CD14-positive monocyte (primary cell): ENCODE results near the gene INPP5E. TPM values are rescaled to one million over a fixed set of nuclear protein-coding genes. Genes with fewer than 3 reads are reported as not detected.

Experiments
- DNase-seq, 3 donors: peaks; one replicate each; pipeline ENCODE4 v3.0.0-alpha.2; 2011 to 2022
- H2AFZ ChIP-seq: 2 replicates; pipeline ENCODE4 v1.6.0; 2012; ENCODE audit warnings: mild to moderate bottlenecking, low read depth, low read length, inconsistent platforms; ENCODE audit not compliant: insufficient read depth, poor library complexity, severe bottlenecking
- H3K27ac ChIP-seq, 2 donors: 1 replicate in 1 of 2; 2 replicates in 1 of 2; pipeline ENCODE4 v1.5.1; 2012 to 2013; ENCODE audit warnings: low read length in 2 of 2, control low read depth in 1 of 2, inconsistent platforms in 1 of 2, low read depth in 1 of 2, mild to moderate bottlenecking in 1 of 2
- H3K27me3 ChIP-seq, 2 donors: one replicate each; pipeline versions ENCODE4 v1.6.0 to v1.6.1; 2011 to 2013; ENCODE audit warnings: low read length in 2 of 2; ENCODE audit not compliant: control insufficient read depth in 2 of 2, insufficient read depth in 2 of 2
- H3K36me3 ChIP-seq, 2 donors: replicated peaks in 1 of 2; 1 replicate in 1 of 2; 2 replicates in 1 of 2; pipeline versions ENCODE4 v1.5.1 to v1.6.1; 2012 to 2013; ENCODE audit warnings: low read length in 2 of 2, control low read depth in 1 of 2, inconsistent platforms in 1 of 2, mild to moderate bottlenecking in 1 of 2; ENCODE audit not compliant: insufficient read depth in 2 of 2, control insufficient read depth in 1 of 2
- H3K4me1 ChIP-seq, 2 donors: 1 replicate in 1 of 2; 2 replicates in 1 of 2; pipeline versions ENCODE4 v1.5.1 to v1.6.1; 2012 to 2013; ENCODE audit warnings: low read length in 2 of 2, control low read depth in 1 of 2, inconsistent platforms in 1 of 2, mild to moderate bottlenecking in 1 of 2, moderate library complexity in 1 of 2; ENCODE audit not compliant: insufficient read depth in 2 of 2, control insufficient read depth in 1 of 2
- H3K4me2 ChIP-seq: replicated peaks from 2 replicates; pipeline ENCODE3; 2012; ENCODE audit warnings: low read length, moderate library complexity, mild to moderate bottlenecking; ENCODE audit not compliant: poor library complexity, severe bottlenecking; ENCODE audit errors: extremely low read depth
- H3K4me3 ChIP-seq, 3 experiments: fragments of 200-600 bp in 1 of 3; sonication (generic) in 1 of 3; replicated peaks in 1 of 3; 1 replicate in 2 of 3; 2 replicates in 1 of 3; pipeline ENCODE4 v1.5.1; 2011 to 2013; ENCODE audit warnings: low read length in 3 of 3, mild to moderate bottlenecking in 3 of 3, control low read depth in 2 of 3, low read depth in 2 of 3, inconsistent platforms in 1 of 3, moderate library complexity in 1 of 3
- H3K79me2 ChIP-seq: 2 replicates; pipeline ENCODE4 v1.6.0; 2012; ENCODE audit warnings: mild to moderate bottlenecking, control low read depth, inconsistent platforms, low read length, moderate library complexity; ENCODE audit not compliant: insufficient read depth
- H3K9ac ChIP-seq: 2 replicates; pipeline ENCODE4 v1.6.0; 2017; ENCODE audit warnings: low read length, mild to moderate bottlenecking; ENCODE audit not compliant: insufficient read depth, poor library complexity, severe bottlenecking
- H3K9me3 ChIP-seq, 2 donors: replicated peaks in 1 of 2; 1 replicate in 1 of 2; 2 replicates in 1 of 2; pipeline versions ENCODE4 v1.5.1 to v1.6.1; 2012 to 2013; ENCODE audit warnings: low read length in 2 of 2, control low read depth in 1 of 2; ENCODE audit not compliant: control insufficient read depth in 1 of 2, insufficient read depth in 1 of 2
- H4K20me1 ChIP-seq: 2 replicates; pipeline ENCODE4 v1.6.0; 2012; ENCODE audit warnings: mild to moderate bottlenecking, low read length, control low read depth, moderate library complexity; ENCODE audit not compliant: insufficient read depth
- H3K27ac Mint-ChIP-seq, 7 donors: one replicate each; pipeline ENCODE4 v1.8.0; 2020; ENCODE audit warnings: mild to moderate bottlenecking in 7 of 7, mixed read lengths in 7 of 7, moderate library complexity in 6 of 7, inconsistent platforms in 2 of 7
- H3K27me3 Mint-ChIP-seq, 3 donors: one replicate each; pipeline ENCODE4 v1.8.0; 2021 to 2022; ENCODE audit warnings: low read depth in 3 of 3, mild to moderate bottlenecking in 3 of 3, mixed read lengths in 3 of 3, moderate library complexity in 3 of 3, inconsistent platforms in 1 of 3
- H3K36me3 Mint-ChIP-seq, 2 donors: one replicate each; pipeline ENCODE4 v1.8.0; 2020; ENCODE audit warnings: mixed read lengths in 2 of 2, inconsistent platforms in 1 of 2, mild to moderate bottlenecking in 1 of 2
- H3K4me1 Mint-ChIP-seq: one replicate; pipeline ENCODE4 v1.8.0; 2020; ENCODE audit warnings: mild to moderate bottlenecking, mixed read lengths
- H3K4me3 Mint-ChIP-seq, 2 donors: one replicate each; pipeline ENCODE4 v1.8.0; 2020; ENCODE audit warnings: mild to moderate bottlenecking in 2 of 2, mixed read lengths in 2 of 2, moderate library complexity in 1 of 2
- H3K9me3 Mint-ChIP-seq, 7 donors: one replicate each; pipeline ENCODE4 v1.8.0; 2020 to 2022; ENCODE audit warnings: mixed read lengths in 7 of 7, mild to moderate bottlenecking in 6 of 7, moderate library complexity in 6 of 7, inconsistent platforms in 2 of 7
- CTCF ChIP-seq: fragments of 200-600 bp; IDR thresholded peaks from one replicate; pipeline ENCODE4 v1.8.0; 2022; ENCODE audit warnings: antibody characterized with exemption, mild to moderate bottlenecking
- WGBS: methylation state at CpG from one replicate; pipeline ENCODE4 v1.1.5; 2013; ENCODE audit warnings: missing lambda C conversion rate; ENCODE audit not compliant: insufficient coverage; 5-methylcytosine and 5-hydroxymethylcytosine counted together
- intact Hi-C, 2 donors: fragments of 100-400 bp; cut with micrococcal nuclease; formaldehyde crosslinking; loops; one replicate each; pipeline versions ENCODE4 v1.15.0 to v1.15.1; 2023
- polyA plus RNA-seq, 3 donors: library from polyadenylated mRNA; depleted of rRNA in 1 of 3; unstranded in 2 of 3; stranded (reverse) in 1 of 3; fragments of 300-500 nt in 2 of 3; fragments of >200 nt in 1 of 3; fragmentation: Illumina TruSeq in 2 of 3; gene quantifications; 1 replicate in 2 of 3; 2 replicates in 1 of 3; pipeline ENCODE4 v1.2.3, GENCODE V29; 2012 to 2021

The INPP5E gene
- polyA plus RNA-seq, 3 donors = 1.0 to 8.0 (median 1.0) TPM

GRCh38 chr9:136470356-136470755, 30.7 kb upstream of the INPP5E start:
- DNase-seq = no peak
- Histone ChIP-seq H3K27me3 (no peaks in the 10 kb centered on the region), H3K9me3 (no peaks in the 10 kb centered on the region), H3K4me1 (no peaks in the 10 kb centered on the region), H4K20me1 (peaks cover 99% of the 10 kb centered on the region), H3K4me3 (no peak overlapping the region), H3K9ac (no peak overlapping the region), H3K36me3 (peaks cover 100% of the 10 kb centered on the region in 2 donors), H3K27ac (no peak overlapping the region), H3K79me2 (peaks cover 67% of the 10 kb centered on the region), H2AFZ (no peak overlapping the region), H3K4me2 (no peak overlapping the region)
- no peak overlapping the region for H3K27ac Mint-ChIP-seq
- no peaks in the 10 kb centered on the region for H3K4me1 Mint-ChIP-seq
- 98% methylated on average over 7 of the region's 11 CpGs for WGBS
- TF ChIP-seq CTCF = no peak
- H3K27me3 Mint-ChIP-seq = peaks cover 0 to 1% (median 0%) of the 10 kb centered on the region in 3 donors
- intact Hi-C loops = no loop called here
- H3K4me3 Mint-ChIP-seq = no peak overlapping the region
- H3K36me3 Mint-ChIP-seq = peaks cover 86 to 98% of the 10 kb centered on the region in 2 donors
- H3K9me3 Mint-ChIP-seq = no peaks in the 10 kb centered on the region

DNA sequence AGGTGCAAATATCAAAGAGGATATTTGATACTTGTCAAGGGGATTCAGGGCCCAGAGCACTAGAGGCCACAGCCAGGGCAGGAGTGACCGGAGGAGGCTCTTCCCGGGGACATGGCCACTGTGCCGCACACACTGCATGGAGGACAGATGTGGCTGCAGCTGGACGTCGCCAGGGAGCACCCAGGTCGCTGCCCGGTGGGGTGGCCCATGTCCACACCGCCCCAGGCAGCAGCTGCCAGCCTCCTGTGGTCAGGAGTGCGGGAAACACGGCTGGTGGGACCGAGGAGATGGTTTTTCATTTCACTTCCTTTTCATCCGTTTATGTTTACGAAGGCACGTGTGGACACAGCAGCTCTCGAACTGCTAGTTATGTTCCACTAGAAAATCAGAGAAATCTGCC, 28.1 kb upstream of the INPP5E start:
- Mint-ChIP-seq H3K27me3 (peaks cover 0 to 3% (median 0%) of the 10 kb centered on the region in 3 donors), H3K4me3 (no peak overlapping the region), H3K4me1 (no peaks in the 10 kb centered on the region), H3K9me3 (peaks cover 0 to 2% (median 0%) of the 10 kb centered on the region in 7 donors), H3K27ac (no peak overlapping the region), H3K36me3 (peaks cover 87 to 98% of the 10 kb centered on the region in 2 donors)
- H2AFZ ChIP-seq = no peak overlapping the region
- H3K36me3 ChIP-seq = peaks cover 100% of the 10 kb centered on the region in 2 donors
- no peak overlapping the region for H3K4me3 ChIP-seq
- no peak for DNase-seq
- H3K9me3 ChIP-seq = no peaks in the 10 kb centered on the region
- H3K27me3 ChIP-seq = no peaks in the 10 kb centered on the region
- H3K4me1 ChIP-seq = no peaks in the 10 kb centered on the region
- H3K27ac ChIP-seq = no peak overlapping the region
- peaks cover 97% of the 10 kb centered on the region for H4K20me1 ChIP-seq
- H3K79me2 ChIP-seq = peaks cover 41% of the 10 kb centered on the region
- whole genome bisulfite sequencing = 94% methylated on average over 10 of the region's 15 CpGs
- intact Hi-C loops = no loop called here
- no peak overlapping the region for H3K9ac ChIP-seq
- TF ChIP-seq CTCF = no peak
- no peak overlapping the region for H3K4me2 ChIP-seq
